Calu3 (cell line): ENCODE measurements around the gene NR5A1. TPM values are rescaled to one million over a fixed set of nuclear protein-coding genes. Genes with fewer than 3 reads are reported as not detected.
A peak's percentile ranks its signal among the peaks of the same experiment; 100 is the strongest.

Source experiments
- BruUV-seq: library from RNA; stranded (reverse); fragments of 400-500 nt; replicated peaks from 2 replicates; lab custom pipeline; 2021; lab: Mats Ljungman, UMichigan
- CTCF ChIA-PET: fragments of 300-600 bp; sonication (Branson Sonifier 250); formaldehyde crosslinking; loops from one replicate; lab custom pipeline; 2022; ENCODE audit warnings: antibody characterized with exemption; lab: Charles Lee
- DNase-seq: peaks from one replicate; pipeline ENCODE4 v3.0.0; 2022
- H3K27ac Mint-ChIP-seq: one replicate; pipeline ENCODE4 v1.8.0; 2022; ENCODE audit warnings: mixed read lengths; ENCODE audit not compliant: unreplicated experiment
- H3K27me3 Mint-ChIP-seq: one replicate; pipeline ENCODE4 v1.8.0; 2022; ENCODE audit warnings: mixed read lengths; ENCODE audit not compliant: unreplicated experiment
- H3K36me3 Mint-ChIP-seq: one replicate; pipeline ENCODE4 v1.8.0; 2022; ENCODE audit warnings: mild to moderate bottlenecking, moderate library complexity, mixed read lengths; ENCODE audit not compliant: insufficient read depth, unreplicated experiment
- H3K4me1 Mint-ChIP-seq: one replicate; pipeline ENCODE4 v1.8.0; 2022; ENCODE audit warnings: mild to moderate bottlenecking, low read depth, mixed read lengths; ENCODE audit not compliant: unreplicated experiment
- H3K4me3 Mint-ChIP-seq: one replicate; pipeline ENCODE4 v1.8.0; 2022; ENCODE audit warnings: mild to moderate bottlenecking, low read depth, moderate library complexity, mixed read lengths; ENCODE audit not compliant: unreplicated experiment
- H3K9me3 Mint-ChIP-seq: one replicate; pipeline ENCODE4 v1.8.0; 2022; ENCODE audit warnings: low read depth, mixed read lengths; ENCODE audit not compliant: unreplicated experiment
- intact Hi-C: fragments of 100-400 bp; cut with micrococcal nuclease; formaldehyde crosslinking; loops from one replicate; pipeline ENCODE4 v1.10.0; 2022; ENCODE audit not compliant: unreplicated experiment
- total RNA-seq: library from RNA; stranded (reverse); gene quantifications from 2 replicates; pipeline ENCODE4 v1.2.3, GENCODE V29; 2022
- TF ChIP-seq, protein P1 (sequence below): fragments of 200-600 bp; IDR thresholded peaks from one replicate; pipeline ENCODE4 v1.8.0; 2022; ENCODE audit warnings: antibody characterized with exemption; ENCODE audit not compliant: unreplicated experiment

NR5A1 gene
- total RNA-seq, 1 experiment from 2014 or later = not detected

DNA sequence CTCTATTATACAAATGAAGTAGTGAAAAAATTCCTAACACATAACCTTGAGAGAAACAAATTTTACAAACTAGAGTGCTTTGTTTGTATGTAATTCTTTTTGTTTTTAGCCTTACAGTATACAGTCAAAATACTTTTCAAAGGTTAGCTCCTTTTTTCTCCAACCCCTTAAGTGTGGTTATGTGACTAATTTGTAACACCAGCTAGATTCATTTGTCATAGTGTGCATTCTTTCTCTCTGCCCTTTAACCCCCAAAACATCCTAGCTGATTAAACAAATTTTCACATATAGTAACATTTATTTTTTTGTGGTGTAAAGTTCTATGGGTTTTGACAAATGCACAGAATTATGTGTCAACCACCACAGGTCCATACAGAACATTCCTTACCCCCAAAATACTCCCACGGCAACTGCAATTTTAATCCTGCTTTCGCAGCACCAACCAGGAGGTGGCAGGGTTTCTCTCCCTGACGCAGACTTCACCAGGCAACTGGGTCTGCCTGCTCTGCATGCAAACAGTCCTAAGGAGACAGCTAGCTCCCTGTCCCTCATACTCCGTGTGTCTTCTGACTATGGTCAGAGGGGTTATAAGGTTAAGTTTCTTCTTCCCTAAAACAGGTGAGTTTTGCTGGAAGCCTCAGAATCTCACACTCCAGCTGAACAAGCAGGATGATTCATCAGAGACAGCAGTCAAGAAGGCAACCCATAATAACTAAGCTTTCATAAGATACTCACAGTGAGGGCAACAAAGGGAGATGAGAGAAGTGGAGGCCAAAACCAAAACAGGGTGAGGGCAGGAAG is 44.5 kb upstream of the NR5A1 start:
- CTCF ChIA-PET = interaction anchor here (0.7 to 1.6 kb wide), 8 partner anchors 24 to 302 kb away, joined by 3 to 18 read pairs (median 4); partner anchors contain the start of genes NR6A1 and WDR38
- no peak overlapping the region for H3K4me3 Mint-ChIP-seq
- TF ChIP-seq, protein P1, sequence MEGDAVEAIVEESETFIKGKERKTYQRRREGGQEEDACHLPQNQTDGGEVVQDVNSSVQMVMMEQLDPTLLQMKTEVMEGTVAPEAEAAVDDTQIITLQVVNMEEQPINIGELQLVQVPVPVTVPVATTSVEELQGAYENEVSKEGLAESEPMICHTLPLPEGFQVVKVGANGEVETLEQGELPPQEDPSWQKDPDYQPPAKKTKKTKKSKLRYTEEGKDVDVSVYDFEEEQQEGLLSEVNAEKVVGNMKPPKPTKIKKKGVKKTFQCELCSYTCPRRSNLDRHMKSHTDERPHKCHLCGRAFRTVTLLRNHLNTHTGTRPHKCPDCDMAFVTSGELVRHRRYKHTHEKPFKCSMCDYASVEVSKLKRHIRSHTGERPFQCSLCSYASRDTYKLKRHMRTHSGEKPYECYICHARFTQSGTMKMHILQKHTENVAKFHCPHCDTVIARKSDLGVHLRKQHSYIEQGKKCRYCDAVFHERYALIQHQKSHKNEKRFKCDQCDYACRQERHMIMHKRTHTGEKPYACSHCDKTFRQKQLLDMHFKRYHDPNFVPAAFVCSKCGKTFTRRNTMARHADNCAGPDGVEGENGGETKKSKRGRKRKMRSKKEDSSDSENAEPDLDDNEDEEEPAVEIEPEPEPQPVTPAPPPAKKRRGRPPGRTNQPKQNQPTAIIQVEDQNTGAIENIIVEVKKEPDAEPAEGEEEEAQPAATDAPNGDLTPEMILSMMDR = peak; percentile 50
- no TSS peak for BruUV-seq
- H3K27me3 Mint-ChIP-seq = no peaks in the 10 kb centered on the region
- H3K27ac Mint-ChIP-seq = no peak overlapping the region
- peaks cover 5% of the 10 kb centered on the region for H3K36me3 Mint-ChIP-seq
- DNase-seq = peak; percentile 48
- H3K4me1 Mint-ChIP-seq = no peaks in the 10 kb centered on the region
- intact Hi-C loops = loop anchor here (1.0 to 5.0 kb wide), 3 partner anchors 65 to 201 kb away; no protein-coding TSS in a partner anchor
- no peaks in the 10 kb centered on the region for H3K9me3 Mint-ChIP-seq

DNA sequence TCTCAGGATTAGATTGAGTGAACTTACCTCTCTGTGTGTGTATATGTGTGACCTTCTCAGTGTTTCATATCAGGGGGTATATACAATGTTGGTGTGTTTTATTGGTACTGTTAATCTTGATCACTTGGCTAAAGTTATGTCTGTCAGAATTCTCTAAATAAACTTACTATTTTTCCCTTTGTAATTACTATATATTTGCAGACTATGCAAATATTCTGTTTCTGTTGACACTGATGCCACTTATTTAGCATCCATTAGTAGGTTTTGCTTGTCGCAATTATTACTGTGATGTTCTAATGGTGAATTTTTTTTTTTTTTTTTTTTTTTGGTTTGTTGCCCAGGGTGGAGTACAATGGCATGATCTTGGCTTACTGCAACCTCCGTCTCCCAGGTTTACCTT is 42.9 kb upstream of the NR5A1 start:
- CTCF ChIA-PET = no interaction called here
- DNase-seq = no peak
- Mint-ChIP-seq H3K9me3 (no peaks in the 10 kb centered on the region), H3K27me3 (no peaks in the 10 kb centered on the region), H3K36me3 (peaks cover 5% of the 10 kb centered on the region), H3K4me3 (no peak overlapping the region), H3K4me1 (no peaks in the 10 kb centered on the region), H3K27ac (no peak overlapping the region)
- intact Hi-C loops = loop anchor here (5.0 kb wide), 1 partner anchor 202 kb away; no protein-coding TSS in a partner anchor
- TF ChIP-seq, protein P1 = no peak
- BruUV-seq = no TSS peak

DNA sequence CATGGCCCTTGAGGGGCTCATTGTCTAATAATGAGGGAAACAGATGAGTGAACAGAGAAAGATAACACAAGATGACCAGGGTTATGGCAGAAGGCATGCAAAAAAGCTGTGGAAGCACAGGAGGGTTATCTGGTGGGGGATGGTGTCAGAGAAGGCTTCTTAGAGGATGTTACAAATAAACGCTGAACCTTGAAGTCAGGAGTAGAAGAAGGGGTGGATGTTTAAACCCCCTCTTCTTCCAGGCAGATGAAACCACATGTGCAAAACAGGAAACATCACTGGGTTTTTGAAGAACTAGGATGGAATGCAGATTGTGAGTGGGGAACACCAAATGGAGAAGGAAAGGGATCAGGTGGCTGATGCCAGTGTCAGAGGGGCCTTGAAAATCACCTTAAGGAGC is 41.8 kb upstream of the NR5A1 start:
- BruUV-seq = no TSS peak
- DNase-seq = no peak
- intact Hi-C loops = no loop called here
- peaks cover 5% of the 10 kb centered on the region for H3K36me3 Mint-ChIP-seq
- no peaks in the 10 kb centered on the region for H3K27me3 Mint-ChIP-seq
- CTCF ChIA-PET = no interaction called here
- H3K4me3 Mint-ChIP-seq = no peak overlapping the region
- no peak overlapping the region for H3K27ac Mint-ChIP-seq
- H3K4me1 Mint-ChIP-seq = no peaks in the 10 kb centered on the region
- no peaks in the 10 kb centered on the region for H3K9me3 Mint-ChIP-seq
- TF ChIP-seq, protein P1 = no peak

DNA sequence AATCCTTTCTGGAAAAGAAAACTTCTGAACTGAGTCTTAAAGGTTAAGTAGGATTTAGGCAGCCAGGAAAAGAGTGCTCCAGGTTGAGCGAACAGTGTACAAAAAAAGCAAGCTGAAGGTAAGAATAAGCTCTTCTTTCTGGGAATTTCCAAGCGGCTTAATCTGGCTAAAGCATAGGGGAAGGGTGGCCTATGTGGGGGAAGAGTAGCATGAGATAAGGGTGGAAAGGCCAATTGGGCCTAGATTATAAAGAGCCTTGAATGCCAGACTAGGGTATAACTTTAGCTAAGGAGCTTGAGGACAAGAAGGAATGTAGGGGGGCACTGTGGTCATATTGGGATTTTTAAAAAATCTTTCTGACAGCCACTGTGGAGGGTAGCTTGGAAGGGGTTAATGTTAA is 37.3 kb upstream of the NR5A1 start:
- intact Hi-C loops = no loop called here
- TF ChIP-seq, protein P1 = no peak
- Mint-ChIP-seq H3K9me3 (no peaks in the 10 kb centered on the region), H3K27me3 (no peaks in the 10 kb centered on the region), H3K27ac (no peak overlapping the region), H3K4me1 (no peaks in the 10 kb centered on the region), H3K4me3 (no peak overlapping the region), H3K36me3 (peaks cover 5% of the 10 kb centered on the region)
- CTCF ChIA-PET = no interaction called here
- DNase-seq = no peak
- no TSS peak for BruUV-seq
